ENCODE results near the gene ANKRD33B. TPM values are rescaled to one million over a fixed set of nuclear protein-coding genes. Genes with fewer than 3 reads are reported as not detected.
A peak's percentile ranks its signal among the peaks of the same experiment; 100 is the strongest.

Gene ANKRD33B
- total and polyA plus RNA-seq, 9 of the 15 experiments (the other 6 are each of a cell fraction or from before 2014, with no cell fraction given) = 0.10 to 1.7 (median 0.40) TPM

DNA sequence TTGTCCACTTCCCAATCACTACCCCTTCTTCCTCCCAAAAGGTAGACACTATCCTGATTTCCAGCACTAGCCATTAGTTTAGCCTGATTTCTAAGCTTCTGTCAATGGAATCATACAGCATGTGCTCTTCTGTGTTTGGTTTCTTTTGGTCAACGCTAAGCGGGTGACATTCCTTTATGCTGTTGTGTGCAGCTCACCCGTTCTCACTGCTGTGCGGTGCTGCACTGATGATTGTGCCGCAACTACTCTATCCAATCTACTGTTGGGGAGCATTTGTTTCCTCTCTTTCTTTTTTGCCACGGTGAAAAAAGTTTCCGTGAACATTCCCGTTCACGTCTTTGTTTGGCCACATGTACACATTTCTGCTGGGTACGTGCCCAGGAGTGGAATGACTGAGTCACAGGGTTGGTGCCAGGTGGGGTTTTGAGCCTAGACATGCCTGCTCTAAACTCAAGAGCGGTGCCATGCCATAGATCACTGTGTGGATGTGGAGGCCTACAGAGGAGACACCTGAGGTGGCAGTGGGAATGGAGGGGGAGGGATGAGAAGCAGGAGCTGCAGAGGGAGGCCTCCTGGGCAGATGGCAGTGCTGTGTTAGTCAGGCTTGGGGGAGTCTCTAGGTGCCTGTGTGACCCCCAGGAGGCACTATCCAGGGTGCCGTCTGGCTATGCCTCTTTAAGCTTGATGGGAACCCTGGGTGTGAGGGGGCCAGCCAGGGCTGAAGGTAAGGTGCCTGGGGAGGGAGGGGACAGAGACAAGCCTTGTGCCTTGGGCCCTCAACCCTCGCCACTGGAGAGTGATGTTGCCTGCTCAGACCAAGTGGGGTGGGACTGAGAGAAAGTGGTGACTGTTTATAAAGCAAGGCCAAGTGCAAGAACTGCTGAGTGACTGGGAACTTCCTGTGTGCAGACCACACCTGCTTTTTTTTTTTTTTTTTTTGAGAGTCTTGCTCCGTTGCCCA, 11.4 kb upstream of the ANKRD33B start (continued):
- TF ChIP-seq, protein P1, sequence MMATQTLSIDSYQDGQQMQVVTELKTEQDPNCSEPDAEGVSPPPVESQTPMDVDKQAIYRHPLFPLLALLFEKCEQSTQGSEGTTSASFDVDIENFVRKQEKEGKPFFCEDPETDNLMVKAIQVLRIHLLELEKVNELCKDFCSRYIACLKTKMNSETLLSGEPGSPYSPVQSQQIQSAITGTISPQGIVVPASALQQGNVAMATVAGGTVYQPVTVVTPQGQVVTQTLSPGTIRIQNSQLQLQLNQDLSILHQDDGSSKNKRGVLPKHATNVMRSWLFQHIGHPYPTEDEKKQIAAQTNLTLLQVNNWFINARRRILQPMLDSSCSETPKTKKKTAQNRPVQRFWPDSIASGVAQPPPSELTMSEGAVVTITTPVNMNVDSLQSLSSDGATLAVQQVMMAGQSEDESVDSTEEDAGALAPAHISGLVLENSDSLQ (IDR thresholded peaks at IDR 0.05) = 0 out of 2 replicates have a peak, but pooled peaks have one; percentile 8
- 0 out of 2 replicates have a peak, but pooled peaks have one; percentile 30 for TF ChIP-seq KLF1 (tag; IDR thresholded peaks at IDR 0.05)
- TF ChIP-seq ZKSCAN3 (CRISPR knock-in tag; IDR thresholded peaks at IDR 0.05) = no peak

DNA sequence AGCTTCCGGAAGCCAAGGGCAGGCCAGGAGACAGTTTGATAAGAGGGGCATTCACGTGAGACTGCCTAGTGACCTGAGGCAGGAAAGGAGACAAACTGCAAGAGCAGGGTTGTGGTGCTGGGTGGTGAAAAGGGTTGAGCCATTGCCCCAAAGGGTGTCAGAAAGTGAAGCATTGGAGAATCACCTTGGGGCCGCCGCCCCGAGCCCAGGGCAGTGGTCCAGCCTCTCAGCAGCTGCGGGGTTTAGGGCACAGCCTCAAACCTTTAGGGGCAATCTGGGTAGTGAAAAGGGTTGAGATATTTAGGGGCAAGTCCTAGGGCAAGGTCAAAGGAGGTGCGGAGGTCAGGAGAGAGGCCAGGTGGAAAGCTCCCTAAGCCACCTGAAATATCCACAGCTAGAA, 10.4 kb upstream of the ANKRD33B start:
- WGBS (ENCODE audit: insufficient coverage, low coverage, missing lambda C conversion rate) = 24% methylated on average over 7 of the region's 7 CpGs
- H3K4me1 ChIP-seq (replicated peaks in 1 of 2; ENCODE audit: control insufficient read depth in 2 of 2, insufficient read depth in 2 of 2, low read length in 2 of 2) = peaks cover 0 to 5% of the 10 kb centered on the region in 2 experiments; a peak in 2 of 5 replicates
- in situ Hi-C loops (cut with MboI) (no loop called here), intact Hi-C loops (cut with micrococcal nuclease) (no loop called here)
- ChIA-PET POLR2A (interaction anchor here (0.8 to 1.0 kb wide), 2 partner anchors 11 to 14 kb away, joined by 3 to 4 read pairs; no protein-coding TSS in a partner anchor), CTCF (ENCODE audit: low intra/inter-chr PET ratio) (no interaction called here)
- no peaks in the 10 kb centered on the region for H3K9me1 ChIP-seq (ENCODE audit: control insufficient read depth, insufficient read depth, low read length)
- DNase-seq (ENCODE audit: extremely low read depth in 1 of 4, low spot score in 3 of 4) (peak in 1 of 4 experiments; percentile 3), ATAC-seq (no peak), FAIRE-seq (no peak)
- no peaks in the 10 kb centered on the region for H3K79me2 ChIP-seq (ENCODE audit: control insufficient read depth, insufficient read depth, low read length)
- H3K9me3 ChIP-seq (replicated peaks; ENCODE audit: control insufficient read depth, insufficient read depth, low read depth, low read length) = peaks cover 3% of the 10 kb centered on the region; the same call in 1 of the 2 replicates
- no peak overlapping the region for H3K4me3 ChIP-seq
- no peak overlapping the region for H3K4me2 ChIP-seq (ENCODE audit: insufficient read depth, low read length)
- no peak overlapping the region for H3K27ac ChIP-seq (ENCODE audit: extremely low read depth, low read depth, low read length)
- H3K27me3 ChIP-seq (ENCODE audit: control insufficient read depth in 2 of 2, insufficient read depth in 2 of 2, low read length in 2 of 2) = peaks cover 54 to 73% of the 10 kb centered on the region in 2 experiments
- TF ChIP-seq ADNP (tag; IDR thresholded peaks at IDR 0.05) = no peak
- TF ChIP-seq ZNF586 (CRISPR knock-in tag; conservative IDR thresholded peaks at IDR 0.05) = no peak
- TF ChIP-seq RFX1 (IDR thresholded peaks at IDR 0.05) = no peak
- no peaks in the 10 kb centered on the region for H3K36me3 ChIP-seq (ENCODE audit: control insufficient read depth, insufficient read depth, low read length)
- BruUV-seq (replicated peaks) = no TSS peak
- H2AFZ ChIP-seq (ENCODE audit: low read depth, low read length) = no peak overlapping the region
- no peak overlapping the region for H3K9ac ChIP-seq (ENCODE audit: insufficient read depth in 1 of 2, low read depth in 2 of 2, low read length in 2 of 2)
- H4K20me1 ChIP-seq (replicated peaks; ENCODE audit: control insufficient read depth, insufficient read depth, low read length) = peaks cover 5% of the 10 kb centered on the region

Measured in K562 (cell line).